Activated CD4-positive, alpha-beta T cell treated with anti-CD3 and anti-CD28 coated beads for 48 hours (primary cell): ENCODE measurements around the gene WDR49.

ENCODE experiments used
- DNase-seq: peaks from one replicate; pipeline ENCODE4 v3.0.0-alpha.2; 2020

Gene WDR49

GRCh38 chr3:167483708-167484475 lies 169.8 kb downstream of the WDR49 start:
- DNase-seq: no peak

GRCh38 chr3:167481164-167481563 lies 172.6 kb downstream of the WDR49 start:
- no peak for DNase-seq

GRCh38 chr3:167480748-167481147 lies 173.0 kb downstream of the WDR49 start:
- no peak for DNase-seq

GRCh38 chr3:167473863-167474262 lies 179.9 kb downstream of the WDR49 start, which contains the start of gene SERPINI2:
Gene SERPINI2, minus strand, starts transcription at chr3:167474042. Its CDS starts 2,208 bp downstream, at chr3:167471834.
- DNase-seq: no peak

GRCh38 chr3:167469381-167469780 lies 184.4 kb downstream of the WDR49 start:
- no peak for DNase-seq

GRCh38 chr3:167467848-167468611 lies 185.7 kb downstream of the WDR49 start:
- no peak for DNase-seq

GRCh38 chr3:167466966-167467365 lies 186.8 kb downstream of the WDR49 start:
- no peak for DNase-seq

GRCh38 chr3:167456157-167456799 lies 197.5 kb downstream of the WDR49 start:
- DNase-seq: no peak

GRCh38 chr3:167453815-167454214 lies 199.9 kb downstream of the WDR49 start:
- no peak for DNase-seq

- DNase-seq: no peak
Observed at GRCh38 chr3:167451282-167451681, 202.5 kb downstream of the WDR49 start.

GRCh38 chr3:167450675-167451074 lies 203.1 kb downstream of the WDR49 start:
- DNase-seq: no peak

GRCh38 chr3:167450195-167450594 lies 203.5 kb downstream of the WDR49 start:
- no peak for DNase-seq

- no peak for DNase-seq
Observed at GRCh38 chr3:167445491-167445890, 208.3 kb downstream of the WDR49 start.

GRCh38 chr3:167441256-167441655 lies 212.5 kb downstream of the WDR49 start:
- no peak for DNase-seq

- DNase-seq: no peak
Observed at GRCh38 chr3:167437428-167438139, 216.2 kb downstream of the WDR49 start.
